ENCODE data around the gene FERMT1. TPM values are rescaled to one million over a fixed set of nuclear protein-coding genes. Genes with fewer than 3 reads are reported as not detected.

The FERMT1 gene, protein sequence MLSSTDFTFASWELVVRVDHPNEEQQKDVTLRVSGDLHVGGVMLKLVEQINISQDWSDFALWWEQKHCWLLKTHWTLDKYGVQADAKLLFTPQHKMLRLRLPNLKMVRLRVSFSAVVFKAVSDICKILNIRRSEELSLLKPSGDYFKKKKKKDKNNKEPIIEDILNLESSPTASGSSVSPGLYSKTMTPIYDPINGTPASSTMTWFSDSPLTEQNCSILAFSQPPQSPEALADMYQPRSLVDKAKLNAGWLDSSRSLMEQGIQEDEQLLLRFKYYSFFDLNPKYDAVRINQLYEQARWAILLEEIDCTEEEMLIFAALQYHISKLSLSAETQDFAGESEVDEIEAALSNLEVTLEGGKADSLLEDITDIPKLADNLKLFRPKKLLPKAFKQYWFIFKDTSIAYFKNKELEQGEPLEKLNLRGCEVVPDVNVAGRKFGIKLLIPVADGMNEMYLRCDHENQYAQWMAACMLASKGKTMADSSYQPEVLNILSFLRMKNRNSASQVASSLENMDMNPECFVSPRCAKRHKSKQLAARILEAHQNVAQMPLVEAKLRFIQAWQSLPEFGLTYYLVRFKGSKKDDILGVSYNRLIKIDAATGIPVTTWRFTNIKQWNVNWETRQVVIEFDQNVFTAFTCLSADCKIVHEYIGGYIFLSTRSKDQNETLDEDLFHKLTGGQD
- polyA plus RNA-seq (2013, experiment 1 of 2): 11.5 TPM
- polyA plus RNA-seq (2013, experiment 2 of 2): 9.7 TPM

DNA sequence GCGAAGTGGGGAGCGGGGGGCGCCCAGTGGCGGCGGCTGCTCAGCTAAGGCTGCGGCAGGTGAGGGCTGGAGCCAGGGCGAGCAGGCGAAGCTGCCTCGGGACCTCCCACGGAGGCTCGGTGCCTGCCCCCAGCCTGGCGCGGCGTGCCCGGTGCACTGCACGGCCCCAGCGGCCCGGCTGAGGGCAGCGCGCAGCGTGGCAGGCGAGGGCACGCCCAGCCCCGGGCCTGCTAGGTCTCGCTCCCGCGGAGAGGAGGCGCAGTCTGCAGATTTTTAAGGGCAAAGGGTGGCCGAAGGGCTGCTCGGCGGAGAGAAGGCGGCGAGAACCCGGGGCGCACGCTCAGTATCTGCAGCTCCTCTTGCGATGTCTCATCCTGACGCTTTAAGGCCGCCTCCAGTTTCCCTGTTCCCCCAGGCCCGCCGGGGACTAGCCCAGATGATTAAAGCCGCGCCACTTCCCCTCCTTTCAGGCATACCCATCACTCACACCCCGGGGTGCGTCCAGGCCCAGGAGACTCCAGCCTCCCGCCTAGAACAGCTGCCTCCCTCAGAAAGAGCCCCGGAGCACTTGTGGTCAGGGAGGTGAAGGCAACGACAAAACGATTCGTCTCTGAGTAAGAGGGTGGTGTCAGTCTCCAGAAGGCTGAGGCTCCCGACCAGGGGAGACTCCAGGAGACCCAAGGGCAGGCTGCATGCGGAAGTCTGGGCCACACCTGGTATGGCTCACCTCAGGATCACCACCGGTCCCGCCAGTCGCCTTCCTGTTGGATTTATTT lies at the start of gene FERMT1:
Gene FERMT1 (minus strand): TSS at position 158 of the 776 bp plus-strand sequence. CDS start 3,476 bp downstream, outside the sequence.
- Histone ChIP-seq H3K36me3 (ENCODE audit: control insufficient read depth, insufficient read depth, low read length) (no peaks in the 10 kb centered on the region), H3K23ac (ENCODE audit: low read length) (peak within 1 kb of the TSS; percentile 83), H3K4ac (ENCODE audit: low read depth, low read length) (no peak within 1 kb of the TSS), H2BK120ac (ENCODE audit: low read depth, low read length) (no peak within 1 kb of the TSS), H3K4me1 (ENCODE audit: control insufficient read depth, low read depth, low read length) (peaks cover 2% of the 10 kb centered on the region), H3K18ac (ENCODE audit: low read length) (peak within 1 kb of the TSS; percentile 34), H3K56ac (ENCODE audit: low read length) (peak within 1 kb of the TSS; percentile 89), H3K9ac (ENCODE audit: low read length) (peak within 1 kb of the TSS; percentile 74), H3K27me3 (ENCODE audit: insufficient read depth, low read length, poor library complexity) (no peaks in the 10 kb centered on the region), H4K5ac (ENCODE audit: low read length) (peak within 1 kb of the TSS; percentile 44), H3K79me2 (ENCODE audit: control insufficient read depth, insufficient read depth, low read length) (no peaks in the 10 kb centered on the region), H3K79me1 (ENCODE audit: low read length) (no peaks in the 10 kb centered on the region), H4K8ac (ENCODE audit: low read depth, low read length) (no peak within 1 kb of the TSS), H2BK5ac (ENCODE audit: low read length) (no peak within 1 kb of the TSS), H3K27ac (ENCODE audit: low read depth, low read length) (peak within 1 kb of the TSS; percentile 41), H3K4me2 (ENCODE audit: low read length) (peak within 1 kb of the TSS; percentile 76), H2BK15ac (replicated peaks; ENCODE audit: low read depth) (no peak within 1 kb of the TSS), H2AK5ac (ENCODE audit: low read length) (no peak within 1 kb of the TSS), H3K4me3 (ENCODE audit: low read length) (peak within 1 kb of the TSS; percentile 42)
- no CpG with 5 or more reads among the region's 55 CpGs for WGBS (ENCODE audit: extremely low coverage, insufficient coverage, low lambda C conversion rate)
- DNase-seq: peak; percentile 85

DNA sequence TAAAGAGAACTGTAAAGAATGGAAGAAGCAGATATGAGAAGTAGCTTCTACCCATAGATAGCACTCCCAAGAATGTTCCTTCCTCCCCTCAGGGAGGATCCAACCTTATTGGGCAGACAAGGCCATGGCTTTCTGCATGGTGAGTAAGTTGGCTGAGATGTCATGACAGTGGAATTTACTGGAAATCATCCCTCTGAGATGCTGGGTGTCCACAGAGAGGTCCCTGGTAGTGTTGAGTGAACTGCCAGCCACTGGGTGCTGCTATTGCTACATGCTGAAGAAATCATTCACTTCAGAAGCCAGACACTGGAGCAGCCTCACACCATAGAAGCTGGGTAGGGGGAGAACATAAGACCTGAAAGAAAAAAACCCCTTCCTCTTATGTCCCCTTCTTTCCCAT lies 46.4 kb upstream of the FERMT1 start:
- Histone ChIP-seq H3K9ac (ENCODE audit: low read length) (no peak overlapping the region), H3K4me1 (ENCODE audit: control insufficient read depth, low read depth, low read length) (no peaks in the 10 kb centered on the region), H2AK5ac (ENCODE audit: low read length) (no peak overlapping the region), H3K4ac (ENCODE audit: low read depth, low read length) (no peak overlapping the region), H4K5ac (ENCODE audit: low read length) (no peak overlapping the region), H3K79me2 (ENCODE audit: control insufficient read depth, insufficient read depth, low read length) (no peaks in the 10 kb centered on the region), H3K36me3 (ENCODE audit: control insufficient read depth, insufficient read depth, low read length) (no peaks in the 10 kb centered on the region), H3K27ac (ENCODE audit: low read depth, low read length) (no peak overlapping the region), H3K56ac (ENCODE audit: low read length) (no peak overlapping the region), H3K23ac (ENCODE audit: low read length) (no peak overlapping the region), H2BK15ac (replicated peaks; ENCODE audit: low read depth) (no peak overlapping the region), H3K79me1 (ENCODE audit: low read length) (no peaks in the 10 kb centered on the region), H2BK5ac (ENCODE audit: low read length) (no peak overlapping the region), H2BK120ac (ENCODE audit: low read depth, low read length) (no peak overlapping the region), H4K8ac (ENCODE audit: low read depth, low read length) (no peak overlapping the region), H3K27me3 (ENCODE audit: insufficient read depth, low read length, poor library complexity) (no peaks in the 10 kb centered on the region), H3K18ac (ENCODE audit: low read length) (no peak overlapping the region), H3K4me3 (ENCODE audit: low read length) (no peak overlapping the region), H3K4me2 (ENCODE audit: low read length) (no peak overlapping the region)
- DNase-seq: peak; percentile 54

DNA sequence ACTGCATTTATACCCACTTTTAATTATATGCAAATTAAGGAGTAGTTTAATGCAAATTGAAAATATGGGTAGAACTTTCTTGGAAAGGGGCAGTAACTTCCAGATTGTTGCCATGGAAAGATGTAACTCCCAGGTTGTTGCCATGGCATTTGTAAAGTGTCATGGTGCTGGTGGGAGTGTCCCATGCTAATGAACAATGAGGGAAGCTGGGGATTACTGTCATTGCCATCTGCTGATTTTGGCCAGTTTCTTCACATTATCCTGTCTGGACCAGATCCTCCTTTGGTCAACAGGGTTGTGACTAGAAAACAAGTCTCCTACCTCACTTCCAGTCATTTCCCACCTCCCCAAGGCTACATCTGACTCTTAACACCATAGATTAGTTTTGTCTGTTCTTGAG lies 45.4 kb upstream of the FERMT1 start:
- no peak overlapping the region for H3K23ac ChIP-seq (ENCODE audit: low read length)
- no peaks in the 10 kb centered on the region for H3K4me1 ChIP-seq (ENCODE audit: control insufficient read depth, low read depth, low read length)
- no peak overlapping the region for H2BK5ac ChIP-seq (ENCODE audit: low read length)
- no peak overlapping the region for H4K5ac ChIP-seq (ENCODE audit: low read length)
- DNase-seq: no peak
- no peak overlapping the region for H3K18ac ChIP-seq (ENCODE audit: low read length)
- no peak overlapping the region for H3K4me2 ChIP-seq (ENCODE audit: low read length)
- no peak overlapping the region for H2BK15ac ChIP-seq (replicated peaks; ENCODE audit: low read depth)
- no peak overlapping the region for H3K4ac ChIP-seq (ENCODE audit: low read depth, low read length)
- H2AK5ac ChIP-seq (ENCODE audit: low read length): no peak overlapping the region
- no peak overlapping the region for H4K8ac ChIP-seq (ENCODE audit: low read depth, low read length)
- H3K9ac ChIP-seq (ENCODE audit: low read length): no peak overlapping the region
- H3K79me1 ChIP-seq (ENCODE audit: low read length): no peaks in the 10 kb centered on the region
- no peaks in the 10 kb centered on the region for H3K36me3 ChIP-seq (ENCODE audit: control insufficient read depth, insufficient read depth, low read length)
- no peak overlapping the region for H3K27ac ChIP-seq (ENCODE audit: low read depth, low read length)
- H3K79me2 ChIP-seq (ENCODE audit: control insufficient read depth, insufficient read depth, low read length): no peaks in the 10 kb centered on the region
- H3K4me3 ChIP-seq (ENCODE audit: low read length): no peak overlapping the region
- no peak overlapping the region for H3K56ac ChIP-seq (ENCODE audit: low read length)
- H3K27me3 ChIP-seq (ENCODE audit: insufficient read depth, low read length, poor library complexity): no peaks in the 10 kb centered on the region
- H2BK120ac ChIP-seq (ENCODE audit: low read depth, low read length): no peak overlapping the region

DNA sequence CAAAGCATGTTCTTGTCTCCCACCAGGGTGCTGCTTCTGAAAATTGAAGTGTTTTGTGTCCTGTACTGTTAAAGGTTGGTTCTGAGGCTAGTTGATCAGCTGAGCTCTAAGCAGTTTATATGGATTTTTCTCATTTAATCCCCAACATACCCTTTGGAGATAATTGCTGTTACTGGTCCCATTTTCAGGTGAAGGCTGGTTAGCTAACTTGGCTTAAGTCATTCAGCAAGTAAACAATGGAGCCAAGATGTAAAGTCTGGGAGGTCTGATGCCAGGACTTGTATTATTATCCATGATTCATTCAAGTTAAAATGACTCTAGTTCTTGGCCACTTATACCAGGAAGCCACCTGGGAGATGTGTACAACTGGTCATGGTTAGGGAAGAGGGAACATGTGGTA lies 42.5 kb upstream of the FERMT1 start:
- Histone ChIP-seq H3K18ac (ENCODE audit: low read length) (no peak overlapping the region), H4K8ac (ENCODE audit: low read depth, low read length) (no peak overlapping the region), H3K79me1 (ENCODE audit: low read length) (no peaks in the 10 kb centered on the region), H3K9ac (ENCODE audit: low read length) (no peak overlapping the region), H3K27me3 (ENCODE audit: insufficient read depth, low read length, poor library complexity) (no peaks in the 10 kb centered on the region), H3K4me3 (ENCODE audit: low read length) (no peak overlapping the region), H2BK120ac (ENCODE audit: low read depth, low read length) (no peak overlapping the region), H3K4ac (ENCODE audit: low read depth, low read length) (no peak overlapping the region), H3K79me2 (ENCODE audit: control insufficient read depth, insufficient read depth, low read length) (no peaks in the 10 kb centered on the region), H3K27ac (ENCODE audit: low read depth, low read length) (no peak overlapping the region), H3K4me2 (ENCODE audit: low read length) (no peak overlapping the region), H4K5ac (ENCODE audit: low read length) (no peak overlapping the region), H3K36me3 (ENCODE audit: control insufficient read depth, insufficient read depth, low read length) (no peaks in the 10 kb centered on the region), H3K23ac (ENCODE audit: low read length) (no peak overlapping the region), H2AK5ac (ENCODE audit: low read length) (no peak overlapping the region), H2BK5ac (ENCODE audit: low read length) (no peak overlapping the region), H3K56ac (ENCODE audit: low read length) (no peak overlapping the region), H2BK15ac (replicated peaks; ENCODE audit: low read depth) (no peak overlapping the region), H3K4me1 (ENCODE audit: control insufficient read depth, low read depth, low read length) (no peaks in the 10 kb centered on the region)
- DNase-seq: no peak

DNA sequence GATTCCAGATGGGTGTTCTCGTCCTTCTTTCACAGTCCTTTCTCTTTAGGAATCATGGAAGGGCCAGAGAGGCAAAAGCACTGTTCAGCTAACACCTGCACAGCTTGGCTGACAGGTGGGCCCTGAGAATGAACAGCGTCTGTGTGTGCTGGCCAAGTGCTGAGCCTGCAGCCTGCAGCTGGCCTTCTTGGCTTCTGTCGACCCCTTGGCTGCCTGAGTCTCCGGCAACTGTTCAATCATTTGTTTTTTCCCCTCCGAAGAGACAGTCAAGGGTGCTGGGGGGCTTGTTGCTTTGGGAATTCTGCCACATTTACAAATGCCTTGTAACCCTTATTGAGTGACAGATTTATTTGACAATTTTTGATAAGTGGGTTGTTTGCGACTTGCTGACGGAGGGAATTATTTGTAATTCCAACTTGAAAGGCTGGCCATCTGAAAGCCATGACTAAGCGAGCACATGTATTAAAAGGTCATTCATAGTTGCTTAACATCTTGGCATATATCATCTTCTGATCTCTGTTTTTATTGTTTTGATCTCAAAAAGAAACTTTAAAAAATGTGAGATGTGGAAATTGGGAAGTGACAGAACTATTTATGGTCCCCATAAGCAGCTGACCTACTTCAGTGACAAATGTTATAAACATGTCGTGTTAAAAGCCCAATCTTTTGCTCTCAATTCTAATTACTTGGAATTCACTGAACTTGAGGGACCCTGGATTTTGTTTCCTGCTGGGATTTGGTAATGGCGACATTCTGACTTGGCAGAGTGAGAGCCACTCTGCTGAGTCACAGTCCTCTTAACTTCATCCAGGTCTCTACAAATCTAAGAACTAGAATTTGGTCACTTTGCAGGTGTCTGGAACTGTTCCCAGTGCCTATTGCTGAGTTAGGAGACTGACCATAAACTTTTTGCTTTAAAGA lies 41.9 kb upstream of the FERMT1 start:
- no CpG with 5 or more reads among the region's 10 CpGs for WGBS (ENCODE audit: extremely low coverage, insufficient coverage, low lambda C conversion rate)
- H3K36me3 ChIP-seq (ENCODE audit: control insufficient read depth, insufficient read depth, low read length): no peaks in the 10 kb centered on the region

More for the DNA sequence above, 41.9 kb upstream of the FERMT1 start:
- H3K4ac ChIP-seq (ENCODE audit: low read depth, low read length): no peak overlapping the region
- H3K9ac ChIP-seq (ENCODE audit: low read length): no peak overlapping the region
- no peak overlapping the region for H2BK5ac ChIP-seq (ENCODE audit: low read length)
- no peak overlapping the region for H4K5ac ChIP-seq (ENCODE audit: low read length)
- no peak overlapping the region for H3K4me3 ChIP-seq (ENCODE audit: low read length)
- H3K18ac ChIP-seq (ENCODE audit: low read length): no peak overlapping the region
- H3K27ac ChIP-seq (ENCODE audit: low read depth, low read length): no peak overlapping the region
- no peak overlapping the region for H3K23ac ChIP-seq (ENCODE audit: low read length)
- no peak overlapping the region for H3K4me2 ChIP-seq (ENCODE audit: low read length)
- no peaks in the 10 kb centered on the region for H3K4me1 ChIP-seq (ENCODE audit: control insufficient read depth, low read depth, low read length)
- no peak overlapping the region for H4K8ac ChIP-seq (ENCODE audit: low read depth, low read length)
- H3K79me1 ChIP-seq (ENCODE audit: low read length): no peaks in the 10 kb centered on the region
- peak; percentile 30 for DNase-seq
- H2AK5ac ChIP-seq (ENCODE audit: low read length): no peak overlapping the region
- no peak overlapping the region for H2BK15ac ChIP-seq (replicated peaks; ENCODE audit: low read depth)
- no peaks in the 10 kb centered on the region for H3K79me2 ChIP-seq (ENCODE audit: control insufficient read depth, insufficient read depth, low read length)
- no peaks in the 10 kb centered on the region for H3K27me3 ChIP-seq (ENCODE audit: insufficient read depth, low read length, poor library complexity)
- H3K56ac ChIP-seq (ENCODE audit: low read length): no peak overlapping the region
- no peak overlapping the region for H2BK120ac ChIP-seq (ENCODE audit: low read depth, low read length)
